HG03571 (cell line): Measurements from ENCODE around the gene MSI2.
"Not testable (repeated sequence)": the region's sequence is repeated elsewhere in the genome, so short reads cannot be mapped to it uniquely, and the experiment has no call there.

Experiments used
- ATAC-seq: cut with Tn5 transposase; IDR thresholded peaks from one replicate; pipeline ENCODE4 v1.9.1; 2021; ENCODE audit not compliant: unreplicated experiment

Gene MSI2

DNA sequence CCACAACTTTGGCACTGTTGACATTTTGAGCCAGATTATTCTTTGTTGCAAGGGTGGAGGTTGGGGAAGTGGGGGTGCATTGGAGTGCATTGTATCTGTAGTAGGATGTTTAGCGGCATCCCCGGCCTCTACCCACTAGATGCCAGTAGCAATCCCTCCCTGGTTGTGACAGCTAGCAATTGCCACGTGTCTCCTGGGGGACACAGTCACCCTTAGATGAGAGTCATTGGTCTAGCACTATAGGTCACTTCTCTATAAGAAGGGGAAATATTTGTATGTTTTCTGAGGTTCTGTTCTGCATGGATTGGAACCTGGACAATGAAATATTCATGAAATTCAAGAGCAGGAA, 32.4 kb downstream of the MSI2 start:
- ATAC-seq: no peak

DNA sequence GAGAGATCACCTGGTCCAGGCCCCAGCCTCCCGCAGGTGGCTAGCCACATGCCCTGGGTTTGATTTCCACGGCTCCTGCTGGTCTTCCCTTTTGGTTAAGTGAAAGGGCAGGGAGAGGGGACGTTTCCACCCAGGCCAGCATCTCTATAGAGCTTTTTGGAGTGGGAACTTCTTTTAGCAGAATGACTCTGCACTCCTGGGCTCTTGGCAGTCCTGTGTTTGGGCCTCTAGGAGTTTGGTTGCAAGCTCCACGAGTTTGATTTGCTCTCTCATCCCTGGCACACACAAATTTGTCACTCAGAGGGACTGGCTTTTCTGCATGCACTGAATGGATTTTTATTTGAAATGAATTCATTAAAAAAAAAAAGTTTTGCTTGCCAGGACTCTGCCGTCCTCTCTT, 32.8 kb downstream of the MSI2 start:
- ATAC-seq: no peak

DNA sequence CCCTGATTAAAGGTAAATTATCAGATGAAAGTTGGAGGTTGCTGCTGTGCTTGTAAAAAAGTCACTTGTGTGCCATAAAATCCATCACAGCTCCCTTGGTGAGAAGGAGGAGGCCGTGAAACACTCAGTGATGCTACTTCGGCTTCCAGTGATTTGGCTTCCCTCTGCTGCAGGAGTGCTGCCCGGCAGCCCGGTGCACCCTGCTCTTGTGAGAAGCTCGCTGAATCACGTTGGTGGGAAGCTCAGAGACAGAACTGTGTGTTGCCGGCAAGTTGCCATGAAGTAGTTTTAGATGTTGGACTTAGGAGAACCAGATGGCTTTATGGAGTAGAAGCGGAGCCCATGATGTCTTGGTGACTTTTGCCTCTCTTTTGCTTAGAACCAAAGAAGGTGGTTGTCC, 33.3 kb downstream of the MSI2 start:
- no peak for ATAC-seq

DNA sequence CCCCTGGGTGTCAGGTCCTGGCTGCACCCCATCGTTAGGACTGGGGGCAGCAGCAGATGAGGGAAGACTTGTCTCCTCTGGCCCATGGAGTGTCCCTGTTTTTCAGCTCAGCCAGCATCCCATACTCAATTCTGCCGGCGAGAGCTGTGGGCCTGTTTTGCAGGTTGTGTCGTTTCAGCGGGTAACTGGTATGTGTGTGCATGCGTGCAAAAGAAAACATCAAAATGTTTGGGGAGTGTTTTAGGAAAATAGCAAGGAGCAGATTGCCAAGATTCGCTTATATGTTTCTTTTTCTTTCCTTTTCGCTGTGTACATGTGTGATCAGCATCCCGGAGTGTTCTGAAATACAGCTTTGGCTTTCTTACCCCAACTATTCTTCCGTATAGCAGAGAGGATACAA, 34.7 kb downstream of the MSI2 start:
- no peak for ATAC-seq

DNA sequence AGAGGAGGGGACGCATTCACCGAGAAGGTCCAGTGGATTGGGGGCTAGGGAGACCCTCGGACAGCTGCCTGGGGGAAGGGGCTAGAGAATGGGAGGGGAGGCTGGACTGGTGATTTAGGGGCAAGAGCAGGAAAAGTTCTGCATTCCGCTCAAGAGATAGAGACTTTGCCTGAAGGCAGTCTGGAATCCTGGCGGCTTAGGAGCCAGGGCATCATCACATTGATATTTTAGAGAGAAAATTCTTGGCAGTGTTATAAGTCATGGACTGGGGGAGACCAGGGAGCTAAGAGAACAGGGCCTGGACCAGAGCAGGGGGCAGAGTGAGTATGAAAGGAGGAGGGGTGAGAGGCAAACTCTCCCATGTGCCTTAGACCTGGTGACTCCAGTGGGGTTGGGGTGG, 35.8 kb downstream of the MSI2 start:
- ATAC-seq: no peak

DNA sequence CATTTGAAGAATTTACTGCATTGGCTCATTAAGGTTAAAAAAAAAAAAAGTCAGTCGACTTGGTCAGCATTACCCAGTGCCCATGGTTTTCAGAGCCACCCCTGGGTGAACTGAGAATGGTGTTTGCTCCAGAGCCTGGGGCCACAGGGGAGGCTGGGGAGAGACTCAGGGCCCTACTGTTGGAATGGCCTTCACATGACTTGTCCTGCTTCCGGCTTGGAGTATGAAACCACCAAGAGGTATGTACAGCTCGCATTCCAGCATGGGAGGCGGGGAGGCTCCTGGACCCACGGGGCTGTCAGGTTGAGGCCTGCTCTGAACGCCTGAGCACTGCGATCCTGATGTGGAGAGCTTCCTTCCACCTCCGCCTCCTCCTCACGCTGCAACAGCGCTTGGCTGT, 36.8 kb downstream of the MSI2 start:
- ATAC-seq: no peak

DNA sequence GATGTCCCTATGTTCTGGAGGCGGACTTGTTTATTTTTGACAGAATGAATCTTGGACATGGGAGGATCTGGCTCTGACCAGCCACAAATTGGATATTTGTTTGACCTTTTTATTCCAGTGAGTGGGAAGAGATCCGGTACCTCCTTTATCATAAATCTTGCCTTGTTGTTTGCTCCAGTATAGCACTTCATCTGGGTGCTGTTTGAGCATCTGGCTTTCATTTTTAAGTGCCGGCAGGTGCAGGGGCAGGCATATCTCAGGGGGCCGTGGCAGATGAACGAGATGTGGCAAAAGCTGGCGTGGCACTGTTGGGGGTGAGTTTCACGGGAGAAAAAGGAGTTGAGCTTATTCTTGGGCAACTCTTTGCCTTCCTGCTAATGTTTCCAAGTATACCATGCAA, 37.8 kb downstream of the MSI2 start:
- ATAC-seq: no peak

DNA sequence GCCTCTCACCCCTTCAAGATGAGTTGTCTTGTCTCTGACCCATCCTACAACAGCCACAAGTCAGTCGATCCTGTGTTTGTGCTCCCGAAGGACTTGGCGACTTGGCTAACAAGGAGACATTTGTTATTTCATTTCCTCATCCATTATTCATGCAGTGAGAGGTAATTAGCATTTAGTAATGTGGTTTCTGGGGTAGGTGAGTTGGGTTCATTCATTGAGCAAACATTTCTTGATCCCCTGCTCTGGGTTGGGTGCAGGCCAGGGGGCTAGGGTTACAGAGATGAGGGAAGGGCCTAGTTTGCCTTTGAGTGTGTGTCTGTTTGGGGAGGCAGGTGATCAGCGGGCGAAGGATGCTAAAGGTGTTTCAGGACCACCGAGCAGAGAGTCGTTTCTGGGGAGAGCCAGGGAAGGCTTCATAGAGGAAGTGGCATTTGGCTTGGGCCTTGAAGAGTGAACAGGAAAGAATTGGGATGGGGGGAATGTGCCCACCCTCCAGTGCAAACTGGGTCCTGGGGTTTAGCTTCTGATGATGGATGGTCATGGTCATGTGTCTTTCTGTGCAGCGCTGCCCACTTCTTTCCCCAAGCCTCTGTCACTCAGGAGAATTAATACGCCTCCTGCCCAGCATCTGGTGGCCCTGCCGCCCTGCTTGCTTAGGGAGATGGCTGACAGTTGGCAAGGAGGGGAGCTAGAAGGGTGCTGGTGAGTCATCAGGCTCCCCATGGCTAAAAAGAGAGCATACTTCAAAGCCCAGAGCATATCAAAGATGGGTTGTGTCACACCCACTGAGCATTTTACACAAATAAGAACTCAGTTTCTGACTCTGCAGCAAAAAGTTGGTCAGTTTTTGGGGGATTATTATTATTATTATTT, 38.5 kb downstream of the MSI2 start:
- no peak for ATAC-seq

DNA sequence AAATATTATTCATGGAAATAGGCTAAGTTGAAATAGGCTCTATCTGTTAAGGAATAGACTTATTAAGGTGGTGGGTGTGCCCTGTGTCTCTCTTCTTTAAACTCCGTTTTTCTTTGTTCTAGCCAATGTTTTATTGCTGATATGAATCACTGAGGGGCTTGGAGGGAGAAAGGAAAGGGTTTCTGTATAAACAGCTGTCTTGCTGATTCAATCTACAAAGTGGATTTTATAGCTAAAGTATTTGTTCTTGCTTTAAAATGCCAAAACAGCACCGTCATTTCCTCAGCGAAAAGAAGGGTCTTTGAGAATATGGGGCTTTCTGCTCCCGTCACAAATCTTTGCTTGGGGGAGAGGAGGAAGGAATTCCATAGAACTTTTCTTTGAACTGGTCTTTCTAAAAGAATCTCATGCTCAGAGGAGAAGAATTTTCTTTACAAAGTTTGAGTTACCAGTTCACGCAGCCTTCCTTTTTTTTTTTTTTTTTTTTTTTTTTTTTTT, 39.3 kb downstream of the MSI2 start:
- ATAC-seq: no peak

DNA sequence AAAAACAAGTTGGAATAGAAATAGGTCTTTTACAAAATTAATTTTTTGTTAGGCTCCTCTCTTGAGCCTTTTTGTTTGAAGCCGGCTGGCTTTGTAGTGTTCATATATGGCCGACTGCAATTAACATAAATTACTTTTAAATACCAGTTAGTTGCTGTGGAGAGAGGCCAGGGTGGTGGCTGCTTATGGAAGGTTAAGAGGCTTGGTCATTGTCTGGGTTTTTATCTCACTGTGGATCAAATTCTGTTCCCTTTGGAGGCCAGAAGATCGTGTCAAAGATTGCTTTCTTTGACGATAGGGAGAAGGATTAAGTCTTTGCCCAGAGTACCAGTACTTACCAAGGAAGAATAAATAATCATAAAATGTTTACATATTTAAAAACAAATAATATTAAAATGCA, 39.9 kb downstream of the MSI2 start:
- no peak for ATAC-seq

DNA sequence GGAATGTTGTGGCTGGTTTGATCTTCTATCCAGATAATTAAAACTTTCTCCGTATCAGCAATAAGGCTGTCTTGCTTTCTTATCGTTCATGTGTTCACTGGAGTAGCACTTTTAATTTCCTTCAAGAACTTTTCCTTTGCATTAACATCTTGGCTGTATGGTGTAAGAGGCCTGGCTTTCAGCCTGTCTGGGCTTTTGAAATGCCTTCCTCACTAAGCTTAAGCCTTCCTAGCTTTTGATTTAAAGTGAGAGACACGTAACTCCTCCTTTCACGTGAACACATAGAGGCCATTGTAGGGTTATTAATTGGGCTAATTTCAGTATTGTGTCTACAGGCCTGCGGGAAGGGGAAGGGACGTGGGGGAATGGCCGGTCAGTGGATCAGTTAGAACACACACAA, 42.9 kb downstream of the MSI2 start:
- no peak for ATAC-seq

DNA sequence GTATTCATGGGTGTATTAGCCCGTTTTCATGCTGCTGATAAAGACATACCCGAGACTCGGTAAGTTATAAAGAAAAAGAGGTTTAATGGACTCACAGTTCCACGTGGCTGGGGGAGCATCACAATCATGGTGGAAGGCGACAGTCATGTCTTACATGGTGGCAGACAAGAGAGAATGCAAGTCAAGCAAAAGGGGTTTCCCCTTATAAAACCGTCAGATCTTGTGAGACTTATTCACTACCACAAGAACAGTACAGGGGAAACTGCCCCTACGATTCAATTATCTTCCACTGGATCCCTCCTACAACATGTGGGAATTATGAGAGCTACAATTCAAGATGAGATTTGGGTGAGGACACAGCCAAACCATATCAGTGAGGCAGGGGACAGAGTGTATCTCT, 44.3 kb downstream of the MSI2 start:
- ATAC-seq: not testable (repeated sequence)

DNA sequence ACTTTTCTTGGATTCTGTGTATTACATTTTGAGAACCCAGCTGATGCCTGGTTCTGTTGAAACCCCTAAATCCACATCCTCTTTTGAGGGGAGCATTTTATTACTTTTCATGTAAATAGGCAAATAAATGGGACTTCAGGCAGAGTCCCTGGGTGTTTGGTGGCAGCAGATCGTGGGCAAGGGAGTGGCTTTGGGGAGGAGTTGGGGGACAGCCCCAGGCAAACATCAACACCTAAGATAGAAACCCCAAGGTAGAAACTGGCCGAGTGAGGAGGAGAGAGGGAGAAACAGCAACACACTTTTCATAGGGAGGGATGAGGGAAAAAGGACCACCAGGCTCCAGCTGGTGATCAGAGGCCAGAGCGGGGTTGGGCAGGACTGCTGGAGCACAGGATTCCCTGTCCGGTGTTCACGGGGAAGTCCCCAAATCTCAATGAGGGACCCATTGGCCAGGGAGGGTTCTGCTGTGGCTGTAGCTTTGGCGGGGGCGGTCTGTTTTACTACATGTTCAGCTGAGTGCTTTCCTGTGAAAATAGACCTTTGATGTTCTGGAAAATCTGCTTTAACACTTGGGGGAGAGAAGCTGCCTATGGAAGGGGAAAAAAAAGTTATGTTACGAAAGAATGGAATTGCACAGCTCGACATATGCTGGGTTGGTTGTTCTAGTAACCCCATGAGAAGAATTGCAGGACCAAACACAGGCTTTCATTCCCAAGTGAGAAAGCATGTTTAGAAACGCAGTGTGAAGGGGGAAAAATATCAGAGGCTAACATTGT, 46.6 kb downstream of the MSI2 start:
- ATAC-seq: no peak

DNA sequence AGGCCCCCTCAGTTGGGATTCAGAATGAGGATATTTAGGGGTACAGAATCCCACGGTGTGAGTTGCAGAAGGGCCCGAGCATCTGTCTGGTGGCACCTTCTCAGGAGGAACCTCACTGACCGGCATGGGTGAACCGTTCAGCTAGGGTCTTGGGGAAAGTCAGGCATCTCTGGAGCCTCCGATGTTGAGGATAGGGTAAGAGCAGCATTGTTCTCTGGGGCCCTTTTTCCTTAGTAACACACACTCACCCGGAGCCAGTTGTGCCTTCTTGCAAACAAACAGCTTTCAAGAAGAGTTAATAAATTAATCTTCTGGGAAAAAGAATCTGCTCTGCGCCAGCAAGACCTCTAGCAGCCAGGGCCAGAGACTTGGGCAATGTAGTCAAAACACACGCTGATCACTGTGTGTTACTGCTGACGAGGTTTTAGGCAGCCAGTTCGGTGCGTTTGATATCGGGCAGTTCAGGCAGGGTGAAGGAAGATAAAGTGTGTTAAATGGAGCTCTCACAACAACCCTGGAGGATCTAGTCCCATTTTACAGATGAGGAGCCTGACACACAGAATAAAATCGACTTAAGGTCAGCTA, 48.9 kb downstream of the MSI2 start:
- ATAC-seq: no peak

DNA sequence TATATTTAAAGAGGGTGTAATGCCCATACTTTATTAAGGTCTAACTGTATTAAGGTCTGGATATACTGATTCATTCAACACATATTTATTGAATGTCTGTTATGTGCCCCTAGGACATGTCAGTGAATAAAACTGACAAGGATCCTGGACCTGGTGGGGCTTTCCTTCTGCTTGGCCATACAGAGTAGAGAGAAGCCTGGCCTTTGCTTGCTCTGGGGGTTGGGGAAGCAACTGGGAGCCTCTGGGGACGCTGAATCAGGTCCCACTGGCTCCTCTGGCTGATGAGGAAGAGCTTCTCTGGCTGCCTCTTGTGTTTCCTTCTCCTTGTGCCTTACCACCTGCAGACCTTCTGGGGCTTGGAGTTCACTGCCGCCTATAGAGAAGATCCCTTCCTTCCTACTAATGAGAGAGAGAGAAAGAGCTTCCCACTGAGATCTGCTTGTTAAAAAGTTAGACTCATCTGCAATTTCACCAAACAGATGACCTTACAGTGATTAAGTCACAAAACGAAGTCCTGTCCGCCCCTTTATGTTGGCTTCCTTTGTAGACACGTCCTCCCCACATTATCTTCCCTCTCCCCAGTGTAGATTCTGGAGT, 49.7 kb downstream of the MSI2 start:
- no peak for ATAC-seq

DNA sequence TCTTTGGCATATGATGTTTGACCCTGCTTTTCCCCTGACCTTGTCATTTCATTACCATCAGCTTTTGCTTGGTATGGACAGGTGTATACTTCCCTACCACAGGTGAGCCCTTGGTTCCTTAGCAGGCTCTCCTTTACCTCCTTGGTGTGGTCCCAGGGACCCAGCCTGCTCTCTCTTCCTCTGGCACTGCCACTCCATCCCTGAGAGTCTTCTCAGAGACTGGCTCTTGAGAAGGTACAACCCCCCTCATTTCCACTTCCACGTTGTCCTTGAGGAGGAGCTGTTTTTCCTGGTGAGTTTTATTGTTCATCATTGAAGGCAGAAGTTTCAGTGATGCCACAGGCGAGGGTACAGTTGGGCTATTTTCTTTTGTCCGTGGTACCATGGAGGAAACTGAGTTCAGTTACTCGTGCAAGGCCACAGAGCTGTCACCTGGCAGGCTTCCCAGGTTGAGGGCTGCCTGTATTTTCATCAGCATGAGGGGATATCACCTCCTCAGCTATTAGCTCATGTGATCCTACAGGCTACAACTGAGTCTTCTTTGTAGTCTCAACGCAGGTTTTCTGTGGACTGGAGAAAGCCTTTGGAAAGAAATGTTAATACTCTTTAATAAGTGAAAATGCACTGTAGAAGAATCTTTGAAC, 52.3 kb downstream of the MSI2 start:
- no peak for ATAC-seq

DNA sequence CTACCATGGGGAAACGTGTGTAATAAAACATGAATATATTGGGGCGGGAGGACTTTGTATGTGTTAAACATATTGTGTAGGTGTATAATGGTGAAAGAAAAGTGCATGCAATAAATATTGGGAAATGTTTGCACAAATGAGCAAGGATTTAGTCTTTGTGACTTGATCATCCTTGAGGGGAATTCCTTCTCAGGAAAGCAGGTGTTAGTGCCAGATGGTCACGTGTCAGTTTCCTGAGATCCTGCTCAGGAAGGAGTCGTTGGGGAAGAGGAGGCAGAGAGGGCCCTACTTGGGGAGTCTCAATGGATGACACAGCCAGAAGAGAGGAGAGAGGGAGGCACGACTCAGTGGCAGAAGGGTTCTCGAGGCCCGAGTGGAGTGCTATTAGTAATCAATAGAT, 53.2 kb downstream of the MSI2 start:
- no peak for ATAC-seq

DNA sequence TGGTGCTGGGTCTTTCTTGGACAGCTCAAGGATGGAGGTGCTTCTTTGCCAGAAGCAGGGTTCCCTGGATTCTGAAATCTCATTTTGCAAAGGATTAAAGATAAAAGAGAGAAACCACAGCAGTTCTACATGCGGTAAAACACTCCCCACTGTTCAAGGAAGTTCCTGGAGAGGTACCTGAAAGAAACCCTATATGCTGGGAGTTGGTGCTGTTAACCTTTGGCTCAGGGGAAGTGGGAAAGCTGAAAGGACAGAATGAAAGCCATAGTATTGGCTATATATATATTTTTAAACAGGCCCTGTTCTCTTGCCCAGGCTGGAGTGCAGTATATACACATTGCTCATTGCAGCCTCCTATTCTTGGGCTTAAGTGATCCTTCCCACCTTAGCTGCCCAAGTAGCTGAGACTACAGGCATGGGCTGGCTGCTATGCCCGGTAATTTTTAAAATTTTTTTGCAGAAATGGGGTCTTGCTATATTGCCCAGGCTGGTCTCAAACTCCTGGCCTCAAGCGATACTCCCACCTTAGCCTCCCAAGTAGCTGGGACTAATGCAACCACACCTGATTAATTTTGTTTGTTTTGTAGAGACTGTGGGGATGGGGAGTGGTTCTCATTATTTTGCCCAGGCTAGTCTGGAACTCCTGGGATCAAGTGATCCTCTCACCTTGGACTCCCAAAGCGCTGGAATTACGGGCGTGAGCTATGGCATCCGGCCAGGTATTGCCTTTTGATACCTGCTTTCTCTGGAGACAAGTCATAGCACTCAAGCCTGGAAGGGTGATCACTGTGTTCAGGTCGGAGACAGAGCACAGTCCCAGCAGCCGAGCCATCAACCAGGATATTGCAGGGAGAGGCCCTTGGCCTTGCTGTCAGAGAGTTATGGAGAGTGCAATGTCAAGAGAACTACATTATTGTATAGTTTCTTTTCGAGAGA, 55.2 kb downstream of the MSI2 start:
- no peak for ATAC-seq

DNA sequence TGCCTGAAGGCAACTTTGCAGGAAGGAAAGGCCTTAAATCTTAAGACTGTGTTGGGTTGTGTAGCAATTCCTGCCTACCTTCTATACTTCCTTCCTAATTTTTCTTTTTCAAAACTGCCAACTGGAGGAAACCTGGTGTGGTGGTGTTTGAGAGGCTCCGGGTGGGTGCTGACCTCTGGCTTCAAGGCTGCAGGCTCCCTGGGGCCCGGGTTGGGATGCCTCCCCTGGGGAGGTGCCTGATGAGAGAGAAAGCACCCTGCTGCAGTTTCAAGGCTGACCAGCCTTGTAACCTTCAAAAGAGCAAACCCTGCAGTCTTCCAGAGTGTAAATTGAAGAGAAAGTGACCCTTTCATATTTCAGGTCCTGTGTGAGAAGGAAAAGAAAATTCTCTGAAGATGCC, 55.9 kb downstream of the MSI2 start:
- ATAC-seq: no peak
